ENCODE results near the gene RTN4RL2. TPM values are rescaled to one million over a fixed set of nuclear protein-coding genes. Genes with fewer than 3 reads are reported as not detected.

RTN4RL2 gene
- total RNA-seq, 1 donor, result 0.36 TPM

- peak; percentile 68 for DNase-seq (ENCODE audit: insufficient read length, low spot score, missing footprints)
- H3K4me3 ChIP-seq (ENCODE audit: insufficient read depth, low read length), result no peak overlapping the region
- H3K4me2 ChIP-seq (ENCODE audit: insufficient read depth, low read length), result no peak overlapping the region
- no peaks in the 10 kb centered on the region for H4K20me1 ChIP-seq (ENCODE audit: insufficient read depth, low read length)
- no peak overlapping the region for H2AFZ ChIP-seq (ENCODE audit: low read length)
- H3K9me3 ChIP-seq (ENCODE audit: low read depth, low read length), result no peaks in the 10 kb centered on the region
- no peaks in the 10 kb centered on the region for H3K36me3 ChIP-seq (ENCODE audit: insufficient read depth, low read length)
- peaks cover 18% of the 10 kb centered on the region for H3K4me1 ChIP-seq (ENCODE audit: insufficient read depth, low read length)
- TF ChIP-seq, protein P1, sequence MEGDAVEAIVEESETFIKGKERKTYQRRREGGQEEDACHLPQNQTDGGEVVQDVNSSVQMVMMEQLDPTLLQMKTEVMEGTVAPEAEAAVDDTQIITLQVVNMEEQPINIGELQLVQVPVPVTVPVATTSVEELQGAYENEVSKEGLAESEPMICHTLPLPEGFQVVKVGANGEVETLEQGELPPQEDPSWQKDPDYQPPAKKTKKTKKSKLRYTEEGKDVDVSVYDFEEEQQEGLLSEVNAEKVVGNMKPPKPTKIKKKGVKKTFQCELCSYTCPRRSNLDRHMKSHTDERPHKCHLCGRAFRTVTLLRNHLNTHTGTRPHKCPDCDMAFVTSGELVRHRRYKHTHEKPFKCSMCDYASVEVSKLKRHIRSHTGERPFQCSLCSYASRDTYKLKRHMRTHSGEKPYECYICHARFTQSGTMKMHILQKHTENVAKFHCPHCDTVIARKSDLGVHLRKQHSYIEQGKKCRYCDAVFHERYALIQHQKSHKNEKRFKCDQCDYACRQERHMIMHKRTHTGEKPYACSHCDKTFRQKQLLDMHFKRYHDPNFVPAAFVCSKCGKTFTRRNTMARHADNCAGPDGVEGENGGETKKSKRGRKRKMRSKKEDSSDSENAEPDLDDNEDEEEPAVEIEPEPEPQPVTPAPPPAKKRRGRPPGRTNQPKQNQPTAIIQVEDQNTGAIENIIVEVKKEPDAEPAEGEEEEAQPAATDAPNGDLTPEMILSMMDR (IDR thresholded peaks at IDR 0.05; ENCODE audit: extremely low read depth, low read depth, low read length), result no peak
- H3K79me2 ChIP-seq (ENCODE audit: insufficient read depth, low read length), result no peaks in the 10 kb centered on the region
- H3K27ac ChIP-seq (ENCODE audit: low read depth, low read length), result no peak overlapping the region
- H3K27me3 ChIP-seq (ENCODE audit: insufficient read depth, low read length), result peaks cover 4% of the 10 kb centered on the region
Observed at GRCh38 chr11:57487920-57488659, 27.8 kb downstream of the RTN4RL2 start.

GRCh38 chr11:57490456-57491248, 30.3 kb downstream of the RTN4RL2 start:
- Histone ChIP-seq H3K79me2 (ENCODE audit: insufficient read depth, low read length) (no peaks in the 10 kb centered on the region), H3K27me3 (ENCODE audit: insufficient read depth, low read length) (no peaks in the 10 kb centered on the region), H3K27ac (ENCODE audit: low read depth, low read length) (no peak overlapping the region), H2AFZ (ENCODE audit: low read length) (no peak overlapping the region), H3K4me2 (ENCODE audit: insufficient read depth, low read length) (no peak overlapping the region), H4K20me1 (ENCODE audit: insufficient read depth, low read length) (no peaks in the 10 kb centered on the region), H3K4me3 (ENCODE audit: insufficient read depth, low read length) (no peak overlapping the region), H3K36me3 (ENCODE audit: insufficient read depth, low read length) (no peaks in the 10 kb centered on the region), H3K9me3 (ENCODE audit: low read depth, low read length) (no peaks in the 10 kb centered on the region), H3K4me1 (ENCODE audit: insufficient read depth, low read length) (peaks cover 5% of the 10 kb centered on the region)
- TF ChIP-seq, protein P1 (IDR thresholded peaks at IDR 0.05; ENCODE audit: extremely low read depth, low read depth, low read length), result no peak
- DNase-seq (ENCODE audit: insufficient read length, low spot score, missing footprints), result peak; percentile 91

DNA sequence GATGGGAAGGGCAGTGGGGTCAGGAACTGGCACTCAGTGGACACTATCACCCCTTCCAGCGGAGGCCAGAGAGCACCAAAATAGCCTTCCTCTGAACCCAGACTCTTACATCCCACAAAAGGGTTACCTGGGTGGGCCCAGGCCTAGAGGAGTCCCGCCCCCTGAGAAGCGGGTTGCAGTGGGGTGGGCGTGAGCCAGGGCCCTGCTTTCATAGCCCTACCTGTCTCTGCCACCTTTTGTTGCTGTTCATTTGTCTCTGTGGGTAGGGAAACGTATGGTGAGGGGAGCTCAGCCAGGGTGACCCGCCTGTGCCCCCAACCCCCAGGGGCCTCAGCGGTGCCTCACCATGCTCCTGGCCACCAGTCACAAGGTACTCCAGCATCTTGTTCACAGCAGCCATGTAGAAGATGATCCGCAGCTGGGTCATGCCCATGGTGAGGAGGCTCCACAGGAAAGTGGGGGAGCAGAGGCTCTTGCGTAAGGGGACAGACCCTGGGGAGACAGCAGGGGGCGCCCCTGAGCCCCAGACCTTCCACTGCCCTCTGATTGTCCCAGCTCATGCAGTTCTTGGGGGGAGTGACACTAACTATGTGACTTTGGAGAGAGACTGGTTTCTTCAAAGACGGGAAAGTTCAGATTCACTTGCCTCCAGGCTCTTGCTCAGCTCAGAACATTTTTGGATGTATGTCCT, 31.2 kb downstream of the RTN4RL2 start:
- Histone ChIP-seq H2AFZ (ENCODE audit: low read length) (no peak overlapping the region), H3K4me1 (ENCODE audit: insufficient read depth, low read length) (no peaks in the 10 kb centered on the region), H3K36me3 (ENCODE audit: insufficient read depth, low read length) (no peaks in the 10 kb centered on the region), H3K27me3 (ENCODE audit: insufficient read depth, low read length) (no peaks in the 10 kb centered on the region), H3K79me2 (ENCODE audit: insufficient read depth, low read length) (no peaks in the 10 kb centered on the region), H3K4me2 (ENCODE audit: insufficient read depth, low read length) (no peak overlapping the region), H4K20me1 (ENCODE audit: insufficient read depth, low read length) (no peaks in the 10 kb centered on the region), H3K27ac (ENCODE audit: low read depth, low read length) (no peak overlapping the region), H3K9me3 (ENCODE audit: low read depth, low read length) (no peaks in the 10 kb centered on the region), H3K4me3 (ENCODE audit: insufficient read depth, low read length) (no peak overlapping the region)
- TF ChIP-seq, protein P1 (IDR thresholded peaks at IDR 0.05; ENCODE audit: extremely low read depth, low read depth, low read length), result peak; percentile 54
- peak; percentile 61 for DNase-seq (ENCODE audit: insufficient read length, low spot score, missing footprints)
